HL-60/S4 (cell line): Measurements from ENCODE around the gene ADK.
"Not testable (repeated sequence)": the region's sequence is repeated elsewhere in the genome, so short reads cannot be mapped to it uniquely, and the experiment has no call there.

Experiments
- in situ Hi-C: fragments of 300-500 bp; cut with MboI; formaldehyde crosslinking; loops from 2 replicates; pipeline ENCODE4 v1.14.3; 2022; ENCODE audit warnings: low sequenced_read_pairs

The ADK gene

GRCh38 chr10:74178042-74178791, 27.2 kb downstream of the ADK start:
- in situ Hi-C loops: no loop called here

- in situ Hi-C loops: no loop called here
Observed at GRCh38 chr10:74179111-74179710, 28.2 kb downstream of the ADK start.

DNA sequence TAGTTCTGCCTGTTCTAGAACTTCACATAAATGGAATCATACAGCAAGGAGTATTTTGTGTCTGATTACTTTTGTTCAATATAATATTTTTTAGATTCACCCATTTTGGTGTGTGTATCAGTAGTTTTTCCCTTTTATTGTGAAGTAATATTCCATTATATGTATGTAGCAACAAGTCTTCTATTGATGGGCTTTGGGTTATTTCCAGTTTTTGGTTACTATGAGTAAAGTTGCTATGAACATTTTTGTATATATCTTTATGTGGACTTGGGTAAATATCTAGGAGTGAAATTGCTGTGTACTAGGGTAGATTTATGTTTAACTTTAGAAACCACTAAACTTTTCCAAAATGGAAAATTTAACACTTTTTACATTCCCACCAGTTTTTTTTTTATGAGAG, 35.7 kb downstream of the ADK start:
- in situ Hi-C loops: no loop called here

DNA sequence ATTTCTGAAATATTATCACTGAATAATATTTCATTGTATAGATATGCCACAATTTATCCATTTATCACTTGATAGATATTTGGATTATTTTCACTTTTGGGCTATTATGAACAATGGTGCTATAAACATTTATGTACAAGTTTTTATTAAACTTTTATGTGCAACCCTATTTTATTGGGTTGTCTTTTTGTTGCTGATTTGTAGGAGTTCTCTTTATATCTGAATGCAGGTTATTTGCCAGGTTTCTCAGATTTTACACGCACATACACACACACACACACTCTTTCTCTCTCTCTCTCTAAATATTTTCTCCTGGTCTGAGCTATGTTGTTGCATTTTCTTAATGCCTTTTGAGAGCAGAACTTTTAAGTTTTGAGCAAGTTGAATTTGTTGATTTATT, 36.2 kb downstream of the ADK start:
- in situ Hi-C loops: no loop called here

- in situ Hi-C loops: not testable (repeated sequence)
Observed at GRCh38 chr10:74188617-74189016, 37.6 kb downstream of the ADK start.

DNA sequence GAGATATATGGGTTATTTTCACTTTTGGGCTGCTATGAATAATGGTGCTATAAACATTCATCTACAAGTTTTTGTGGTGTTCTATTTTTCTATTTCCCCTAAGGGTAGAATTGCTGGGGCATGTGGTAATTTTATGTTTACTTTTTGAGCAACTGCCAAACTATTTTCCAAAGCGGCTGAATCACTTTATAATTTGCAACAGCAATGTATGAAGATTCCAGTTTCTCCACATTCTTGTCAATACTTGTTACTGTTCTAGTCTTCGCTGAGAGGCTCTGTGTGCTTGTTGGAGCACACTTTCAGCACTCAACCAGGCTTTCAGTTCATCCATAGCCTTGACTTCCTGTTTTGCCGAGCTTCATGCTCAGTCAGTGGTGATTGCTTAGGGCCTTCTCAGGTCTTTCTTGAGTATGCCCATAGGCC, 39.0 kb downstream of the ADK start:
- in situ Hi-C loops: no loop called here

- in situ Hi-C loops: no loop called here
Observed at GRCh38 chr10:74190494-74190893, 39.5 kb downstream of the ADK start.

DNA sequence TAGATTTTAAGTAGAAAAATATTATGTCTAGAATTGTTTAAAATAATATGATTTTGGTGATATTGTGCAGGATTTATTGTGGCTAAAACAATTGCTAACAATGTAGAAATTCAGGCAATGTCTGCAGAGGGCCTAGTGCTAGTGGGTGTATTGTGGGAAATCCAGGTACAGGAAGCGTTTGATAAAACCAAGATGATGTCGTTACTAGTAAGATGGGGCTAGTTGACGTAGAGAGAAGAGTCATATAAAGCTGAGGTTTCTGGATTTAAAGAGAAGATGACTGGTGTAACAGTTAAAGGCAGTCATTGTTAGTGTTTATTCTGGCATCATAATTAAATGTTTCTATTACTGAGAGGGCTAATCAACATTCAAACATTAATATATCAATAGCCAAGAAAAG, 43.5 kb downstream of the ADK start:
- in situ Hi-C loops: no loop called here

DNA sequence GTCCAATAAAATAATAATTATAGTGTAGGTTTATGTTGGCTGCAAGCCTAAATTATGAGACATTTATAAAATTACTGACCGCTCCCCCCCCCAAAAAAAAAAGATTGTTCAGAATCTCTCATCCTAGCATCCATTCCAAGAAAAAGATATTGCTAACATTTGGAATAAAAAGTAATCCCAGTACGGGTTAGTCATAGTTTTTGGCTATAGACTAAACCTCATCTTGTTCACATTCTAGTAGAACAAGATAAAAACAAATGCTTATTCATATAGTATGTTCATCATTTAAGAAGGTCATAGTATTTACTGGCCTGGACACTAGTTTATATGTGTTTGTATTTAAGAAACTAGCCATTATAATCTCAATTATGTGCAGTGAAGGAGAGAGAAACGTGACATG, 44.0 kb downstream of the ADK start:
- in situ Hi-C loops: no loop called here

DNA sequence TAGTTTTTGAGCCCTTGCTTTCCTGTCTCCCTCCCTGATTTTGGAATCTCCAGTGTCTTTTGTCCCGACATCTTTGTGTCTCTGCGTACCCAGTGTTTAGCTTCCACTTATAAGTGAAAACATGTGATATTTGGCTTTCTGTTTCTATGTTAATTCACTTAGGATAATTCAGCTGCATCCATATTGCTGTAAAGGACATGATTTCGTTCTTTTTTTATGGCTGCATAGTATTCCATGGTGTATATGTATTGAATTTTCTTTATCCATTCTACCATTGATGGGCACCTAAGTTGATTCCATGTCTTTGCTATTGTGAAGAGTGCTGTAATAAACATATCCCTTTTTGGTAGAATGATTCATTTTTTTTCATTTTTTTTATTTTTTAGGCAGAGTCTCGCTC, 48.3 kb downstream of the ADK start:
- in situ Hi-C loops: no loop called here

- in situ Hi-C loops: no loop called here
Observed at GRCh38 chr10:74202356-74202755, 51.3 kb downstream of the ADK start.

DNA sequence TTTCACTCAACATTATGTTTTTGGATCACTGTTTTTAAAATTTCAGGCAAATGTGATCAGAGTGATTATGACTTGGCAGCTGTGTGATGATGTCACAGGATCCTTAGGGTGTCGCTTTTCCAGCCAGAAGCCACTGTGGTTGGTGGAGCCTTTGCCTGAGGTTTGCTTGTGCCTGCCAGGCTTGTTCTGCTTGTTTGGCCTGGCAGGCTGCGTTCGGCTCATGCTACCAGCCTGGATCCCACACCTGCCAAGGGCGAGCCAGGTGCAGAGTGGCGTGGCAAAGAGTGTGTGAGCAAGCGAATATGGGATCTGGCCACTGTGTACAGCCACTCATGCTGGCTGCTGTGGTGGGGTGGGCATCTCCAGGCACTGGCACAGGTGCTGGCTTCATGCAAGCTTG, 55.7 kb downstream of the ADK start:
- in situ Hi-C loops: no loop called here

GRCh38 chr10:74207691-74208480, 56.9 kb downstream of the ADK start:
- in situ Hi-C loops: no loop called here

GRCh38 chr10:74208997-74209396, 58.0 kb downstream of the ADK start:
- in situ Hi-C loops: no loop called here

DNA sequence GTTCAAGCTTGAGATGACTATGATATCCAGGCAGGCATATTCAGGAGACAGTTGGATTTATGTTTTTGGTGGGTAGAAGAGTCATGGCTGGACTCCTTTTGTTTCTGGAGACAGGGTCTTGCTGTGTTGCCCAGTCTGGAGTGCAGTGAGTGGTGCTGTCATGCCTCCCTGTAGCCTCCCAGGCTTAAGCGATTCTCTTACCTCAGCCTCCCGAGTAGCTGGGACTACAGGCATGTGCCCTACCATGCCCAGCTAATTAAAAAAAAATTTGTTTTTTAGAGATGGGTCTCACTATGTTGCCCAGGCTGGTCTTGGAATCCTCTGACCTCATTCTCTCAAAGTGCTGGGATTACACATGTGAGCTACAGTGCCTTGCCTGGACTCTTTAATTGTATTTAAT, 62.0 kb downstream of the ADK start:
- in situ Hi-C loops: no loop called here

DNA sequence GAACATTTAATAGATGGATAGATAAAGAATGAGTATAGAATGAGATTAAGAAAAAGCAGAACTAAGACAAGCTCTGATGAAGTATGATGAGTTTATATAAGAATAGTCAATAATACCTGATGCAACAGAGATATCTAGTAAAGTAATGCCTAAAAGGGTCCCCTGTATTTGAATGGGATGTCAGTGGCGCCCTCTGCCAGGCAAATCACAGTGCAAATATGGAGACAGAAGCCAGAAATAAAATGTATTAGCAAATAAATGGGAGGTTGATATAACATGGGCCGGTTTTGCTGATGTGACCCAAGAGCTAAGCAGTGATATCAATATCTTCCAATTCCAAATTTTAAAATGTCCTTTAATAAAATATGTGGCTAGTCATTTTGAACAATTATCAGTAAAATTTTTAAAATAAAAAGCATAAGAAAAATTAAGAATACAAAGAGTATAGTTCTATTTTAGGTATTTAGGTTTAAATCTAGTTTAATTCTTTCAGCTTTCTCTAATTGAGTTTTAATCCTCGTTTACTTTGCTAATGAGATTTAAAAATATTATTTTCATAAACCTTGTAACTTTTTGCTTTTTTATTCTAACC, 62.6 kb downstream of the ADK start:
- in situ Hi-C loops: no loop called here

GRCh38 chr10:74217110-74217509, 66.1 kb downstream of the ADK start:
- in situ Hi-C loops: not testable (repeated sequence)

- in situ Hi-C loops: not testable (repeated sequence)
Observed at GRCh38 chr10:74222467-74222866, 71.4 kb downstream of the ADK start.

GRCh38 chr10:74223755-74224529, 72.9 kb downstream of the ADK start:
- in situ Hi-C loops: no loop called here

GRCh38 chr10:74227697-74228424, 76.8 kb downstream of the ADK start:
- in situ Hi-C loops: no loop called here
